Activated naive CD4-positive, alpha-beta T cell treated with anti-CD3 and anti-CD28 coated beads, Interleukin-2, amount 10 ng/mL, durations not matched to agents 7 days and 5 days (primary cell): ENCODE data around the gene GNA14.

Experiments
- CTCF ChIA-PET: fragments of 350-600 bp; sonication (Branson Sonifier 250); formaldehyde crosslinking; loops from one replicate; lab custom pipeline; 2021; ENCODE audit warnings: antibody characterized with exemption; lab: Charles Lee
- DNase-seq: peaks from one replicate; pipeline ENCODE4 v3.0.0-alpha.2; 2020
- H3K27ac Mint-ChIP-seq: one replicate; pipeline ENCODE4 v1.8.0; 2021; ENCODE audit warnings: mild to moderate bottlenecking, moderate library complexity, mixed read lengths
- H3K27me3 Mint-ChIP-seq: one replicate; pipeline ENCODE4 v1.8.0; 2021; ENCODE audit warnings: mild to moderate bottlenecking, mixed read lengths
- H3K36me3 Mint-ChIP-seq: one replicate; pipeline ENCODE4 v1.8.0; 2021; ENCODE audit warnings: mixed read lengths
- H3K4me1 Mint-ChIP-seq: one replicate; pipeline ENCODE4 v1.8.0; 2021; ENCODE audit warnings: mixed read lengths
- H3K4me3 Mint-ChIP-seq: one replicate; pipeline ENCODE4 v1.8.0; 2021; ENCODE audit warnings: mild to moderate bottlenecking, moderate library complexity, mixed read lengths
- H3K9me3 Mint-ChIP-seq: one replicate; pipeline ENCODE4 v1.8.0; 2021; ENCODE audit warnings: mixed read lengths

Gene GNA14

DNA sequence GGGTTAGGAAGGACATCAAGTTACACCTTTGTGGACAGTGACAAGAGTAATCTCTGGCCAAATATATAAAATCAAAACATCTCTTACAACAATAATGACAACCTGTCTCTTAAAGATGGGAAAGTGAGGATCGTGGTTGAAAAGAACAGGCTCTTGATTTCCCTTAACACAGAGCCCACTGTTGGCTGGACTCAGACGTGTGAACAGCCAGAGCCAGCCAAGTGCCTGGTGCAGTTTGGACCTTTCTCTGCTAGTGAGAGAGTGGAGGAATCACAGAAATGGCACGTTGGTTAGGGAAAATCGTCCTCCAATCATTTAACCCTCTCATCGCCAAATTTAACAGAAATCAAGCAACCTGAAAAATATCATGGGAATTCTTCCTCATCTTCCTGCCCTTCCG, 131.3 kb downstream of the GNA14 start:
- Mint-ChIP-seq H3K9me3 (no peaks in the 10 kb centered on the region), H3K4me1 (peaks cover 4% of the 10 kb centered on the region), H3K27me3 (peaks cover 7% of the 10 kb centered on the region), H3K36me3 (no peaks in the 10 kb centered on the region), H3K4me3 (no peak overlapping the region), H3K27ac (no peak overlapping the region)
- CTCF ChIA-PET = no interaction called here
- no peak for DNase-seq

DNA sequence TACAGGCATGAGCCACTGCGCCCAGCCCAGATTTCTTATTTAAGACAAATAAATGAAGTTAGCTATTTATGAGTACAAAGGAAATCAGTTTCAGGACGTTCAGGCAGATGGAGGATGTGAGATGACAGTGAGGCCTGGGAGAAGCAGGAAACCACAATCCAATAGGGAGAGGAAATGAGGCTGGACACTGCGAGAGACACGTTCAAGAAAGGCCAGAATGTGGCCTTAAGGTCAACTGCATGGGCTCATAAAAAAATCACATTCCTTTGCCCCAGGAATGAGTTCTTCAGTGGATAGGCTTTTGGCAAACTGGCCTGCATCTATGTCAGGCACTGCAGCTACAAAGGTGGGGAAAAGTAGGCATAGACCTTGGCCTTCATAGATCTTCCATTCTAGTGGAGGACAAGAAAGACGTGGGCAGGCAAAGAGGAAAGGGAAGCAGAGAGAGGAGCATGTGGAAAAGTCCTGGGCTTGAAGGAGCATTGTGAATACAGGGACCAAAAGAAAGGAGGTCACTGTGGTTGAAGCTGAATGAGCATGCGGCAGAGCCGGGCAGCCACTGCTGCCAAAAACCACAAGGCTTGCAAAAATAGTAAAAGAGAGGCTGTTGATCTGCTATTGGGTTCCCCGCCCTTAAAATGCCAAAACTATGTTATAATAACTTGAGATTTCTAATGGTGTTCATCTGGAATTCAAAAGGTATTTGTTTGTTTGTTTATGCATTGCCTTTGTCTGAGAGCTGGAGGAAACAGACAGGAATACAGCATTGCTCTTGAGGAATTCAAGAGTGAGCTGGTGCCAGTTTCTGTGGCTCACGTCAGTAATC, 133.0 kb downstream of the GNA14 start:
- Mint-ChIP-seq H3K9me3 (no peaks in the 10 kb centered on the region), H3K4me1 (peaks cover 4% of the 10 kb centered on the region), H3K36me3 (no peaks in the 10 kb centered on the region), H3K27ac (no peak overlapping the region), H3K27me3 (peaks cover 7% of the 10 kb centered on the region), H3K4me3 (no peak overlapping the region)
- no peak for DNase-seq
- CTCF ChIA-PET = no interaction called here

DNA sequence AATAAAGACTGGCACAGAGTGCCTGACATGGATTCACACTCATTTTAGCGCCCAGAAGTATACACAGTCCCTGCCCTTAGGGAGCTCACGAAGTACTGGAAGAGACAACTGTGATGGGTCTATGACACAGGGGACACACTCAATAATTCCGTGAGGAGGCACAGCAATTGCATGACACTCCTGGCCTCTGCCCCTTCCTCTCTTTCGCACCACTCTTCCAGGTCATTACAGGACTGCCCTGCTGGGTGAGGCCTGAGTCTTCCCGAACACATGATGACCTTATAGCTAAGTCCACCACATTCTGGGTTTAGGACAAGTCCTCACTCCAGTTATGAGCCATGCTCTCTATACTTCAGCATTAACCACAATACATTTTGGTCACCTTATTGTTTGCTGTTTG, 134.7 kb downstream of the GNA14 start:
- peaks cover 7% of the 10 kb centered on the region for H3K27me3 Mint-ChIP-seq
- CTCF ChIA-PET = no interaction called here
- H3K4me3 Mint-ChIP-seq = no peak overlapping the region
- H3K4me1 Mint-ChIP-seq = peaks cover 4% of the 10 kb centered on the region
- H3K36me3 Mint-ChIP-seq = no peaks in the 10 kb centered on the region
- no peaks in the 10 kb centered on the region for H3K9me3 Mint-ChIP-seq
- DNase-seq = no peak
- H3K27ac Mint-ChIP-seq = no peak overlapping the region

DNA sequence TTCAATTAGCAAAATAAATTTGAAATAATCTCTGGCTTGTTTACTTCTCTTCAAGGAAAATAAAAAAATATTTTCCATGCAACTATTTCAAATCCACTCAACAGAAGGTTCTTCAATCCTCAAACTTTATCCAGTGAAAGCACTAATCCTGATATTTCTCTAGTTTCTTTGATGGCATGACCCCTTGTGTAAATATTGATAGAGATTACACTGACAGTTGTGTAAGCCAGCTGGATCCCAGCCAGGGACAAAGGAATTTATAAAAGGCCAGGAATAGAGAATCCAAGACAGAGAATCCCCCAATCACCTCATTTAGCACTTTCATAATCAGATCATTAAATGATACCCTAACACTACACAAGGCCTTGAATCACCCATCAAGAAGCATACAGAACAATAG, 135.2 kb downstream of the GNA14 start:
- peaks cover 4% of the 10 kb centered on the region for H3K4me1 Mint-ChIP-seq

DNA sequence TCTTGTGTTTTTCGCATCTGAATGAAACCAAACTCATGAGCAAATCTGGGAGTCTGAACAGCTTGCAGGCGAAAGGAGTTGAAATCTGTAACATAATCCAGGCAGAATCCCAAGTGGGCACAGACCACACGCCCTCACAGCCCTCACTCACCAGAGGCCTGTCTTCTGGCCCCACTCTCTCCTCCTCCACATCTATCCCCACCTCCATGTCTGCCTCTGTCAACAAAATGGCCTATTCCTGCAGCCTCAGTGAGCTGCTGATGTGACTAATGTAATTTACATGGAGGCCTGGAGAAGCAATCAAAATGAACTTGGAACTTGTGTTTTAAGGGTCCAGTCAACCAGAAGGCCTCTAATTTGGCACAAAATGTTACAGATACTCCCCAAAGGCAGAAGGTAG, 136.6 kb downstream of the GNA14 start:
- Mint-ChIP-seq H3K4me1 (peaks cover 4% of the 10 kb centered on the region), H3K4me3 (no peak overlapping the region), H3K36me3 (no peaks in the 10 kb centered on the region), H3K27ac (no peak overlapping the region), H3K9me3 (no peaks in the 10 kb centered on the region), H3K27me3 (peaks cover 7% of the 10 kb centered on the region)
- CTCF ChIA-PET = no interaction called here
- DNase-seq = no peak

More for the DNA sequence above, 135.2 kb downstream of the GNA14 start:
- Mint-ChIP-seq H3K27me3 (peaks cover 7% of the 10 kb centered on the region), H3K27ac (no peak overlapping the region), H3K9me3 (no peaks in the 10 kb centered on the region), H3K36me3 (no peaks in the 10 kb centered on the region), H3K4me3 (no peak overlapping the region)
- CTCF ChIA-PET = no interaction called here
- DNase-seq = no peak

DNA sequence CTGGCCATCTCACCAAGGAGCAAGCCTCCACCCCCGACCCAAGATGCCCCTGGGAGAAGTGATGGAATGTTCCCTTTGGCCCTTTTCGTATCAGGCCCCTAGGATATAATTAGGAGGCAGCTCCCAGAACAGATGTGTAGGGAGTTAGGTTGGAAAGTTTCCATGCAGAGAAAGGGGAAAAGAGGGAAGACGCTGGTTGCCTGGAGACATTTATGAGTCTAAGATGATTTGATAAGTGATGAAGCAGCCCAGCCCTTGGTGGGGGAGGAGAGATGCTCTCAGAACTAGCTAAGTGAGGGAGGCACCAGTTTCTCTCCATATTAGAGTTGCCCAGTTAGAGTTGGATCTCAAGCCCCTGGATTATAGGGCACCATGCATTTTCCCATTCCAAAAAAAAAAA, 137.5 kb downstream of the GNA14 start:
- Mint-ChIP-seq H3K4me1 (peaks cover 4% of the 10 kb centered on the region), H3K27ac (no peak overlapping the region), H3K4me3 (no peak overlapping the region), H3K9me3 (no peaks in the 10 kb centered on the region), H3K27me3 (peaks cover 7% of the 10 kb centered on the region), H3K36me3 (no peaks in the 10 kb centered on the region)
- no peak for DNase-seq
- CTCF ChIA-PET = no interaction called here

DNA sequence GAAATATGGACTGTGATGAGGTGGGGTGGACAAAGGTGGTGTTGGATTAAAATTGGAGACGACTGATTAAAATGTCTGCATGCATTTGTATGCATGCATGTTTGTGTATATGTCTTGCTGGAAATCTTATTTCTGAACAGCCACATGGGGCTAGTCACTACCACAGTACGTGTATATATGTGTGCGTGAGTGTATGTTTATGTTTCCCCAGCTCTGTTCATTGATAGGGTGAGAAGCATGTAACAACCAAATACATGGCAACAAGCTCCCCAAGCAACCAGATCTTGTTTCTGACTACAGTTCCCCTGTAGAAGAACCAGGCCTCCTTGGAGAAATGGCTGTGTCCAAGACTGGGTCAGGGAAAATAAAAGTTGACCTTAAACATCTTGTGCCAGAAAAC, 139.7 kb downstream of the GNA14 start:
- no peak overlapping the region for H3K27ac Mint-ChIP-seq
- no peaks in the 10 kb centered on the region for H3K36me3 Mint-ChIP-seq
- DNase-seq = no peak
- no peaks in the 10 kb centered on the region for H3K27me3 Mint-ChIP-seq
- CTCF ChIA-PET = no interaction called here
- H3K4me1 Mint-ChIP-seq = no peaks in the 10 kb centered on the region
- no peaks in the 10 kb centered on the region for H3K9me3 Mint-ChIP-seq
- H3K4me3 Mint-ChIP-seq = no peak overlapping the region

DNA sequence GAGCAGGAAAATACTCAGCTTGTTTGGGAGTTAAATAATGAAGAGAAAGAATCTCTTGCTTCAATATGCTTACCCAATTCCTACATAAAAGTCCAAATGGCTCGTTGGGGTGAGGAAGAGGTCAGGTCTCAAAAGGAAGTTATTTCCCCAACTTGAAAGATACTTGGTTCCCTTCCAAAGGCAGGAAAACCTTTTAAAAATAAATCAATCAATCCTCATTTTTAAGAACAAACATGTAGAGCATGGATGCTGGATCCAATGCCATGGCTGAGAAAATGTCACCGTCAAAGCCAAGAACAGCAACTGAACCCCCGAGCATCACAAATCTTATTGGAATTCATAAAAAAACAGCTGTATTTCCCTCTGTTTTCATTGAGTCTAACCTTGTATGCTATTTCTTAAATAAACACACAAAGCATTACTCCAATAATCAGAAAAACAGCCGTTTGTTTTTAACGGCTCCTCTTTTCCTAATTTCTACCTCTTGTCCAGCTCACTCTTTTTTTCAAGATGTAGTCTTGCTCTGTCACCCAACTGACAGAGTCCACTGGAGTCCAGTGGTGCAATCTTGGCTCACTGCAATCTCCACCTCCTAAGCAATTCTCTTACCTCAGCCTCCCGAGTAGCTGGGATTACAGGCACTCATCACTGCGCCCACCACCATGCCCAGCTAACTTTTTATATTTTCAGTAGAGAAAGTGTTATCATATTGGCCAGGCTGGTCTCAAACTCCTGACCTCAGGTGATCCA, 140.7 kb downstream of the GNA14 start:
- DNase-seq = no peak
- CTCF ChIA-PET = no interaction called here
- Mint-ChIP-seq H3K9me3 (no peaks in the 10 kb centered on the region), H3K4me3 (no peak overlapping the region), H3K4me1 (no peaks in the 10 kb centered on the region), H3K36me3 (no peaks in the 10 kb centered on the region), H3K27me3 (peaks cover 6% of the 10 kb centered on the region), H3K27ac (no peak overlapping the region)

DNA sequence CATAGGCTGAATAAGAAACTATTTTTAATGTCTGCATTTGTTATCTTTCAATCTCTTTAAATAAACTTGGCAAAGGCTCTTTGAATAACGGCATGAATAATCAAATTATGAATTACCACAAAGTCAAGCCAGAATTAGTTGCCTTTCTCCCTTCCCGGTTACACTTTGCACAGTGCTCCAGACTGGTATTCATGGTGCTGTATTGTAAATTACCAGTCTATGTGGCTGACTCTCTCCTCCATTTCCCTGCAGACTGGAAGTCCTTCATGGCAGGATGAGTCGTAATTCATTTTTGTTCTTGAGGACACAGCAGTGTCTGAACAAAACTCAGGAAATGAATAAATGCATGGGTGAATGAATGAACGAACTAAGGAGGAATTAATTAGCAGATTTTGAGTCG, 142.9 kb downstream of the GNA14 start:
- H3K4me3 Mint-ChIP-seq = no peak overlapping the region
- CTCF ChIA-PET = no interaction called here
- peaks cover 7% of the 10 kb centered on the region for H3K27me3 Mint-ChIP-seq
- DNase-seq = no peak
- H3K27ac Mint-ChIP-seq = no peak overlapping the region
- no peaks in the 10 kb centered on the region for H3K36me3 Mint-ChIP-seq
- H3K9me3 Mint-ChIP-seq = no peaks in the 10 kb centered on the region
- no peaks in the 10 kb centered on the region for H3K4me1 Mint-ChIP-seq

DNA sequence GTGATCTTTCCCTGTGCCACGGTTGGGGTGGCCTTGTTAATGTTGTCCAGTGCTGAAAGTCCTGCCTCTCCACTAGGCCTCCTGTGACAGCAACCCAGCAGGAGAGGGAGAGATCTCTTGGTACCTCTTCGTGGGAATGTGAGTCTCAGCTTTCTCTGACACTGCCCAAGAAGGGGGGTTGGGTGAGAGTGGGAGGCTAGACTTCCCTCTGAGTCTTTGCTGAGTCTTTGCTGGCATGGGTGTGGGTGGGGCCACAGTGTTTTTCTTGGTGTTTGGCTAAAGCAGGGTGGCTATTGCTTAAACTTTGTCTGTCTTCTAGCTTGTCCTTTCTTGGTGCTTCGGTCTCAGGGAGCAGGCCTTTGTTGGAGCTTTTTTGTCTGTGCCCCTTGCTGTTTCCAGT, 145.6 kb downstream of the GNA14 start:
- H3K36me3 Mint-ChIP-seq = no peaks in the 10 kb centered on the region
- DNase-seq = no peak
- H3K27ac Mint-ChIP-seq = no peak overlapping the region
- no peaks in the 10 kb centered on the region for H3K4me1 Mint-ChIP-seq
- no peaks in the 10 kb centered on the region for H3K9me3 Mint-ChIP-seq
- no peak overlapping the region for H3K4me3 Mint-ChIP-seq
- peaks cover 7% of the 10 kb centered on the region for H3K27me3 Mint-ChIP-seq
- CTCF ChIA-PET = no interaction called here

DNA sequence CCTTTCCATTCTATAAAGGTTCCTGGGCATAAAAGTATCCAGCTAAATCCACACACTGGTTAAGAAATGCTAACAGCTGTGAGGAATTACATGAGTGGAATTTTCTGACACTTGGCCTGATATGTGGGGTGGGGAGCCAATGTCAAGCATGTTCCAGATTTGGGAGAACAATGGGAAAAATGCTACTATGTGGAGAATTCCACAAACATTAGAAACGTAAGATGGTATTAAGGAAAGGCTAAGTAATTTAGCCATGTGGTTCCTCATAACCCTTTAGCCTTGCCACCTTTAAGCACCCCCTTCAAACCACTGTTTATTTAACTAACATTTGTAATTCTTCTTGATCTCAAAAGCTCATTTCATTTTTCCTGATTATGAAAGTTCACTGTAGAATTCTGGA, 149.2 kb downstream of the GNA14 start:
- Mint-ChIP-seq H3K36me3 (no peaks in the 10 kb centered on the region), H3K9me3 (no peaks in the 10 kb centered on the region), H3K4me1 (no peaks in the 10 kb centered on the region), H3K27ac (no peak overlapping the region), H3K27me3 (peaks cover 15% of the 10 kb centered on the region), H3K4me3 (no peak overlapping the region)
- DNase-seq = no peak
- CTCF ChIA-PET = no interaction called here

DNA sequence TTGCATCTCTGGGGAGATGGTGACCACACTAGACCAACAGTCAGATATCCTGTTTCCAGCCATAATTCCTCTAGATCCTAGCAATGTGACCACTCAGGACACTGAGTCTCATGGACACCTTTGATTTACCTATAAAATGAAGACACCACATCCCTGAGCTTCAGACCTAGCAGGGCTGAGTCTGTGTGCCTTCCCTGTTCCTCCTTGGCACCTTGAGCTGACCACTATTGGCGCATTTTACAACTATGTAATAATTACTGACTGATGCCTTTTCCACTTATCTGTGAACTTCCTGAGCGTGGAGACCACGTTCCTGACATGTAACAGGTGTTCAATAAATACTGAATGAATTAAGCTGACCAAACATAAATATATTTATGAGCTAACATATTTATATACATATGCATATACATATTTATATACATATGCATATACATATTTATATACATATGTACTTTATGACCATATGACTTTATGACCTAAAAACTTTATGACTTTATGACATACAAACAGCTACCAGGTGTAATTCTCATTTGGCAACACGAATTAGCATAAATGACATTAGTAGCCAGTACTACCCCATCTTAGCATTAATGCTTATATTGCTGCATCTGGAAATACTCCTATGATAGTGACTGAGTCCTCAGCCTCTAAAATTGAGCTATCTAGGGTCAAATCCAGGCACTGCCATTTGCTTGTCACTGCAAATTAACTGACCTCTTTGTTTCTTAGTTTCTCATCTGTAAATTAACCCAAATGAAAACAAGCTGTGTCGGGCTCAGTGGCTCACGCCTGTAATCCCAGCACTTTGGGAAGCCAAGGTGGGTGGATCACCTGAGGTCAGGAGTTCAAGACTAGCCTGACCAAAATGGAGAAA, 150.6 kb downstream of the GNA14 start:
- Mint-ChIP-seq H3K4me3 (no peak overlapping the region), H3K9me3 (no peaks in the 10 kb centered on the region), H3K27ac (no peak overlapping the region), H3K4me1 (no peaks in the 10 kb centered on the region), H3K36me3 (no peaks in the 10 kb centered on the region), H3K27me3 (peaks cover 12% of the 10 kb centered on the region)
- CTCF ChIA-PET = interaction anchor here (0.8 to 1.4 kb wide), 2 partner anchors 8 to 42 kb away, joined by 3 to 6 read pairs; no protein-coding TSS in a partner anchor
- DNase-seq = no peak

DNA sequence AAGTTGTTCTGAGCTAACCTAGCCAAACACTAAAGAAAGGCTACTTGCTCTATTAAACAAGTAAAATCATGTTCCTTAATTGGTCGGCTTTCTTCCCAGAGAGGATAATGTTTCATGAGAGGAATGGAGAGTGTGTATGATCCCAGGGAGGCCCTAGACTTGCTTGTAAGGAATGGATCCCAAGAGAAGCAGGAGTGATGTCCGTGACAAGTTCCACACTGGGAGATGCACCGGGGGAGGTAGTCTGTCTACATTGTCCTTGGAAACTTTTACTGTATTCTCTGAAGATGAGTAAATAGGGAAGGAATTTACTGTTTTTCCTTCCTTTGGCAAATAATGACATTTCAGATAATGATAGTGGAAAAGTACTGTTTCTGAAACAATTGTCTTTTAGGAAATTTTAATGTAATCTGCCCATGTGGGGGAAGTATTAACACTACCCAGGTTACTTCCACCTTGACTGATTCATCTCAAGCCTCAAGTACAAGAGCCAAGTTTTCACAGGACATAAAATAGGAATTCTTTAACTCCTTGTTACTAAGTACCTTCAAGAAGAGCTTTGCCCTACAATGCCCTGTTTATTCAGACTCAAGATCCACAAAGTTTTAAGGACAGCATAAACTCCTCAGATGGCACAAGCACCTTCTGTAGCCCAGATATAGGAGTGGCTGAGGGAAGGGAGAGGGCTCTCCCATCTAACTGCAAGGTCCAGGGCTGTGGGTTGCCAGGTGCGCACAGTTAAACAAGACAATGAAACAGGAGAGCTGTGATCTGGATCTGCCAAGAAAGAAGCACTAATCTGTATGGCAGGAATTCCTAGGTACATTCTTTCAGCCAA, 152.1 kb downstream of the GNA14 start:
- peaks cover 9% of the 10 kb centered on the region for H3K27me3 Mint-ChIP-seq
- no peak overlapping the region for H3K27ac Mint-ChIP-seq
- H3K4me1 Mint-ChIP-seq = no peaks in the 10 kb centered on the region
- H3K9me3 Mint-ChIP-seq = peaks cover 3% of the 10 kb centered on the region
- CTCF ChIA-PET = no interaction called here
- DNase-seq = no peak
- no peak overlapping the region for H3K4me3 Mint-ChIP-seq
- H3K36me3 Mint-ChIP-seq = no peaks in the 10 kb centered on the region
